H9 (cell line): Measurements from ENCODE around the gene KNSTRN. TPM values are rescaled to one million over a fixed set of nuclear protein-coding genes. Genes with fewer than 3 reads are reported as not detected.

Source experiments
- DNase-seq: peaks from one replicate; pipeline ENCODE4 v3.0.0-alpha.2; 2017
- H2AFZ ChIP-seq: one replicate; pipeline ENCODE4 v1.6.1; 2013; ENCODE audit warnings: mild to moderate bottlenecking, low read length, control low read depth, moderate library complexity
- H2AK5ac ChIP-seq: 2 replicates; pipeline ENCODE4 v1.6.1; 2013; ENCODE audit warnings: low read length, control low read depth, mixed read lengths; ENCODE audit not compliant: insufficient read length
- H2BK120ac ChIP-seq: one replicate; pipeline ENCODE4 v1.6.1; 2013; ENCODE audit warnings: low read depth, mild to moderate bottlenecking, low read length, control low read depth, inconsistent platforms; ENCODE audit not compliant: poor library complexity, severe bottlenecking
- H2BK12ac ChIP-seq: 2 replicates; pipeline ENCODE4 v1.6.1; 2013; ENCODE audit warnings: low read length, control low read depth, mixed read lengths, low read depth; ENCODE audit not compliant: insufficient read length
- H2BK15ac ChIP-seq: 2 replicates; pipeline ENCODE4 v1.6.1; 2013; ENCODE audit warnings: low read depth, low read length, control low read depth
- H2BK20ac ChIP-seq: one replicate; pipeline ENCODE4 v1.6.1; 2013; ENCODE audit warnings: low read depth, mild to moderate bottlenecking, low read length, control low read depth, inconsistent platforms; ENCODE audit not compliant: poor library complexity, severe bottlenecking
- H2BK5ac ChIP-seq: 2 replicates; pipeline ENCODE4 v1.6.1; 2013; ENCODE audit warnings: low read length, control low read depth, mixed read lengths; ENCODE audit not compliant: insufficient read length
- H3K14ac ChIP-seq: 2 replicates; pipeline ENCODE4 v1.6.1; 2013; ENCODE audit warnings: low read length, control low read depth; ENCODE audit not compliant: insufficient read depth
- H3K18ac ChIP-seq: 2 replicates; pipeline ENCODE4 v1.6.1; 2013; ENCODE audit warnings: low read depth, mild to moderate bottlenecking, mixed read lengths, low read length, control low read depth; ENCODE audit not compliant: insufficient read length
- H3K23ac ChIP-seq: 2 replicates; pipeline ENCODE4 v1.6.1; 2013; ENCODE audit warnings: low read length, control low read depth, mixed read lengths, low read depth; ENCODE audit not compliant: insufficient read length
- H3K23me2 ChIP-seq: 2 replicates; pipeline ENCODE4 v1.6.1; 2013; ENCODE audit warnings: low read depth, mild to moderate bottlenecking, mixed read lengths, low read length, control low read depth; ENCODE audit not compliant: insufficient read length, poor library complexity, severe bottlenecking
- H3K27ac ChIP-seq: 2 replicates; pipeline ENCODE4 v1.5.1; 2013; ENCODE audit warnings: low read length, control low read depth, mixed read lengths, low read depth; ENCODE audit not compliant: insufficient read length
- H3K27me3 ChIP-seq: 2 replicates; pipeline ENCODE4 v1.6.1; 2013; ENCODE audit warnings: low read length, control low read depth, inconsistent platforms; ENCODE audit not compliant: insufficient read depth
- H3K4ac ChIP-seq: 2 replicates; pipeline ENCODE4 v1.6.1; 2013; ENCODE audit warnings: low read depth, mild to moderate bottlenecking, control low read depth, inconsistent platforms, low read length, moderate library complexity
- H3K4me1 ChIP-seq: 2 replicates; pipeline ENCODE4 v1.6.1; 2013; ENCODE audit warnings: low read length, control low read depth, inconsistent platforms; ENCODE audit not compliant: insufficient read depth
- H3K4me2 ChIP-seq: 2 replicates; pipeline ENCODE4 v1.6.1; 2013; ENCODE audit warnings: low read length, control low read depth, mixed read lengths; ENCODE audit not compliant: insufficient read length, insufficient read depth
- H3K56ac ChIP-seq: 2 replicates; pipeline ENCODE4 v1.6.1; 2013; ENCODE audit warnings: low read depth, mild to moderate bottlenecking, mixed read lengths, low read length, control low read depth; ENCODE audit not compliant: insufficient read length
- H3K79me1 ChIP-seq: 2 replicates; pipeline ENCODE4 v1.6.1; 2013; ENCODE audit warnings: low read depth, mild to moderate bottlenecking, moderate library complexity, low read length, control low read depth, inconsistent platforms; ENCODE audit not compliant: insufficient read depth, poor library complexity, severe bottlenecking
- H3K79me2 ChIP-seq: 2 replicates; pipeline ENCODE4 v1.6.1; 2013; ENCODE audit warnings: low read length, control low read depth, inconsistent platforms; ENCODE audit not compliant: insufficient read depth
- H3K9ac ChIP-seq: 2 replicates; pipeline ENCODE4 v1.6.1; 2013; ENCODE audit warnings: low read length, control low read depth, mixed read lengths; ENCODE audit not compliant: insufficient read length; ENCODE audit errors: extremely low read depth
- H3K9me3 ChIP-seq: one replicate; pipeline ENCODE4 v1.6.1; 2013; ENCODE audit warnings: low read depth, low read length, inconsistent platforms; ENCODE audit not compliant: control insufficient read depth
- H3T11ph ChIP-seq: one replicate; pipeline ENCODE4 v1.6.1; 2013; ENCODE audit warnings: mild to moderate bottlenecking, low read length, control low read depth, inconsistent platforms
- H4K20me1 ChIP-seq: one replicate; pipeline ENCODE4 v1.6.1; 2013; ENCODE audit not compliant: control insufficient read depth, insufficient read length, insufficient read depth
- H4K5ac ChIP-seq: 2 replicates; pipeline ENCODE4 v1.6.1; 2013; ENCODE audit warnings: low read depth, mild to moderate bottlenecking, mixed read lengths, low read length, control low read depth; ENCODE audit not compliant: insufficient read length
- H4K8ac ChIP-seq: replicated peaks from 2 replicates; pipeline ENCODE4 v1.6.1; 2013; ENCODE audit warnings: low read length, control low read depth, mixed read lengths, low read depth; ENCODE audit not compliant: insufficient read length
- H4K91ac ChIP-seq: 2 replicates; pipeline ENCODE4 v1.6.1; 2013; ENCODE audit warnings: low read depth, mild to moderate bottlenecking, moderate library complexity, mixed read lengths, low read length, control low read depth; ENCODE audit not compliant: insufficient read length
- H3K27ac Mint-ChIP-seq, 3 experiments: 2 replicates in 2 of 3; 3 replicates in 1 of 3; pipeline ENCODE4 v1.8.0; 2020 to 2021; ENCODE audit warnings: mixed read lengths in 3 of 3, mild to moderate bottlenecking in 1 of 3, moderate library complexity in 1 of 3
- H3K27me3 Mint-ChIP-seq: 2 replicates; pipeline ENCODE4 v1.8.0; 2021; ENCODE audit warnings: low read depth, mild to moderate bottlenecking, moderate library complexity, mixed read lengths
- H3K36me3 Mint-ChIP-seq, 3 experiments: 2 replicates in 2 of 3; 3 replicates in 1 of 3; pipeline ENCODE4 v1.8.0; 2020 to 2021; ENCODE audit warnings: low read depth in 3 of 3, mixed read lengths in 3 of 3; ENCODE audit not compliant: insufficient read depth in 1 of 3
- H3K4me1 Mint-ChIP-seq, 2 experiments: 2 replicates each; pipeline ENCODE4 v1.8.0; 2020; ENCODE audit warnings: mixed read lengths in 2 of 2
- H3K4me3 Mint-ChIP-seq, 2 experiments: 2 replicates in 1 of 2; 3 replicates in 1 of 2; pipeline ENCODE4 v1.8.0; 2020 to 2021; ENCODE audit warnings: mild to moderate bottlenecking in 2 of 2, mixed read lengths in 2 of 2, moderate library complexity in 1 of 2
- H3K9me3 Mint-ChIP-seq, 2 experiments: 2 replicates in 1 of 2; 3 replicates in 1 of 2; pipeline ENCODE4 v1.8.0; 2020; ENCODE audit warnings: mild to moderate bottlenecking in 2 of 2, mixed read lengths in 2 of 2, moderate library complexity in 1 of 2
- CTCF ChIP-seq: fragments of 200-600 bp; sonication (generic); conservative IDR thresholded peaks from 3 replicates; pipeline ENCODE4 v1.8.0; 2021; ENCODE audit warnings: antibody characterized with exemption, mild to moderate bottlenecking
- WGBS: extraction: QIAGEN DNeasy Blood & Tissue Kit; methylation state at CpG from one replicate; pipeline ENCODE4 v1.1.7; 2013; ENCODE audit warnings: missing lambda C conversion rate, low lambda C conversion rate, mixed read lengths; ENCODE audit not compliant: insufficient read length; ENCODE audit errors: extremely low coverage; 5-methylcytosine and 5-hydroxymethylcytosine counted together
- total RNA-seq: library from RNA; stranded (reverse); gene quantifications from 2 replicates; pipeline ENCODE4 v1.2.1, GENCODE V29; 2021

The KNSTRN gene
- total RNA-seq, 1 experiment from 2014 or later, result 53.9 TPM

DNA sequence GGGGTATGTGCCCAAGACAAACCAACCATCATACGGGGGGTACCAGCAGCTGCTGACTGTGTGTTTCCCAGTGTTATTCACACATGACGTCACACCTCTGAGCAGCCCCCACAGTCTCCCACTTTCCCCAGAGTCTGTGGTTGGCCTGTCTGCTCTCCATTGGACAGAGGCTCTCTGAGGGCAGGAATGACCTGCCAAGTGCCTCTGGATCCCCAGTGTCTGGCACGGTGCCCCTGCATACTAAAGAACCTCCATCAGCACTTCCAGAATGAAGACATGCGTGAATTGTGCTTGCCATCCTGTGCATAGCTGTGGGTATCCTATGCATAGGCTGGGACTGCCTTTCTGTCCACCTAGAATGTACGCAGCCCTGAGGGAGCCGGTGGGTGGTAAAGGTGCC lies 38.3 kb upstream of the KNSTRN start:
- Histone ChIP-seq H3K27ac (no peak overlapping the region), H4K91ac (no peak overlapping the region), H3K9ac (no peak overlapping the region), H3K4me2 (no peak overlapping the region), H2AFZ (no peak overlapping the region), H3K79me1 (no peaks in the 10 kb centered on the region), H4K8ac (no peak overlapping the region), H2BK12ac (no peak overlapping the region), H3K9me3 (no peaks in the 10 kb centered on the region), H3K27me3 (no peaks in the 10 kb centered on the region), H2BK5ac (no peak overlapping the region), H4K20me1 (no peaks in the 10 kb centered on the region), H3T11ph (no peak overlapping the region), H3K4me1 (no peaks in the 10 kb centered on the region), H2BK20ac (no peak overlapping the region), H2BK15ac (no peak overlapping the region), H2BK120ac (no peak overlapping the region), H3K56ac (no peak overlapping the region), H3K79me2 (no peaks in the 10 kb centered on the region), H2AK5ac (no peak overlapping the region), H3K18ac (no peak overlapping the region), H3K4ac (no peak overlapping the region), H3K14ac (no peak overlapping the region), H3K23me2 (no peaks in the 10 kb centered on the region), H3K23ac (no peak overlapping the region), H4K5ac (no peak overlapping the region)
- Mint-ChIP-seq H3K4me3 (no peak overlapping the region), H3K27ac (no peak overlapping the region), H3K27me3 (peaks cover 7% of the 10 kb centered on the region), H3K36me3 (no peaks in the 10 kb centered on the region), H3K4me1 (peaks cover 14 to 31% of the 10 kb centered on the region in 2 experiments), H3K9me3 (no peaks in the 10 kb centered on the region)
- no peak for TF ChIP-seq CTCF
- no CpG with 5 or more reads among the region's 6 CpGs for WGBS
- no peak for DNase-seq
